HG02623 (cell line): ENCODE results near the gene GET4.
A peak's percentile ranks its signal among the peaks of the same experiment; 100 is the strongest.
"Not testable (repeated sequence)": the region's sequence is repeated elsewhere in the genome, so short reads cannot be mapped to it uniquely, and the experiment has no call there.

ENCODE experiments used
- ATAC-seq: cut with Tn5 transposase; IDR thresholded peaks from one replicate; pipeline ENCODE4 v1.9.1; 2021; ENCODE audit warnings: moderate library complexity; ENCODE audit not compliant: unreplicated experiment

Gene GET4

GRCh38 chr7:925601-926000 is 49.2 kb downstream of the GET4 start:
- ATAC-seq, result no peak

GRCh38 chr7:926061-927030 is 50.0 kb downstream of the GET4 start:
- ATAC-seq, result no peak

GRCh38 chr7:927031-927671 is 50.8 kb downstream of the GET4 start:
- ATAC-seq, result no peak

GRCh38 chr7:929311-929711 is 53.0 kb downstream of the GET4 start:
- no peak for ATAC-seq

GRCh38 chr7:930975-931758 is 54.8 kb downstream of the GET4 start:
- no peak for ATAC-seq

GRCh38 chr7:931871-932650 is 55.7 kb downstream of the GET4 start:
- ATAC-seq, result no peak

- no peak for ATAC-seq
Measured at GRCh38 chr7:932651-932975, 56.3 kb downstream of the GET4 start.

GRCh38 chr7:934469-935163 is 58.3 kb downstream of the GET4 start:
- no peak for ATAC-seq

DNA sequence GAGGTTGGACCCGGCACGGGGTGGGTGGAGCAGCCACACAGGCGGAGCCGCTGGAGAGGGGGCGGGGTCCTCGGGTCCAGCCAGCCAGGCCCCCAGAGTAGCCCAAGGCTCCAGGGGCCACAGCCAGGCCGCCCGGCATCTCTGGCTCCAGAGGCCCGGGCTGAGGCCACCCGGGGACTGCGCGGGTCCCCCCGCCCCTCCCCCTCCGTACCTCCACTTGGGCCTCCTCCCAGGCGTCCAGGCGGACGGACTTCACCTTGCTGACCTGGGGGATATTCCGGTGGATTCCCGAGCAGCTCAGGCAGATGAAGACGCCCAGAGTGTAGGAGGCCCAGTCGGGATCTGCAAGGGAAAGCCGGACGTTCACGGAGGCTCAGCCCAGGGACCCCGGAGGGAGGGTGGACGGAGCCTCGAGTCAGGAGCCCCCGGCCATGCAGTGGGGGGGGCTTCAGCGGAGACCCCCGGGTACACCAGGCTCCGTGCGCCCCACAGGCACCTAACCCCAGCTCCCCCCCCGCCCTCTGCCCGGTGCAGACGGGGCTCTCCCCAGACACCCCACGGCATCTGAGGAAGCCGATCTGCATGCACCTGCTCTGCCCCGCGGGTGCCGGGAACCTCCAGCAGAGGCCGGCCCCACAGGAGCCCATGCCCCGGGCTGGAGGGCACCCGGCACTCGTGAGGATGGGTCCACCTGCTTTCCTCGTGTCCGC is 59.0 kb downstream of the GET4 start:
- ATAC-seq, result no peak

DNA sequence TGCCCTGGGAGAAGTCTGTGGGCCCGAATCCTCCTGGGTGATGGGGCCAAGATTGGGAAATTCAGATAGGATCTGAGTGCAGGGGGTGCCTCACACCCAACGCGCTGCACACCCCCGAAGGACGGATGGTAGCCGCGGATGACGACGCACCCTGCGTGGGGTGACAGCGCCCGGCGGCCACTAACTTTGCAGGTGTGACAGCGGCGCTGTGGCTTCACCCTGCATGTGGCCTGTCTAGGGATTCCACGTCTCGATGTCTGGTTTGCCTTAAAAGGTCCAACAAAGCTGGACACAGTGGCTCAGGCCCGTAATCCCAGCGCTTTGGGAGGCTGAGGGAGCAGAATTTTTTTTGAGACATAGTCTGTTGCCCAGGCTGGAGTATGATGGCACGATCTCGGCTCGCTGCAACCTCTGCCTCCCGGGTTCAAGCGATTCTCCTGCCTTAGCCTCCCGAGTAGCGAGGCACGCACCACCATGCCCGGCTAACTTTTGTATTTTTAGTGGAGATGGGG is 59.6 kb downstream of the GET4 start:
- ATAC-seq, result no peak

DNA sequence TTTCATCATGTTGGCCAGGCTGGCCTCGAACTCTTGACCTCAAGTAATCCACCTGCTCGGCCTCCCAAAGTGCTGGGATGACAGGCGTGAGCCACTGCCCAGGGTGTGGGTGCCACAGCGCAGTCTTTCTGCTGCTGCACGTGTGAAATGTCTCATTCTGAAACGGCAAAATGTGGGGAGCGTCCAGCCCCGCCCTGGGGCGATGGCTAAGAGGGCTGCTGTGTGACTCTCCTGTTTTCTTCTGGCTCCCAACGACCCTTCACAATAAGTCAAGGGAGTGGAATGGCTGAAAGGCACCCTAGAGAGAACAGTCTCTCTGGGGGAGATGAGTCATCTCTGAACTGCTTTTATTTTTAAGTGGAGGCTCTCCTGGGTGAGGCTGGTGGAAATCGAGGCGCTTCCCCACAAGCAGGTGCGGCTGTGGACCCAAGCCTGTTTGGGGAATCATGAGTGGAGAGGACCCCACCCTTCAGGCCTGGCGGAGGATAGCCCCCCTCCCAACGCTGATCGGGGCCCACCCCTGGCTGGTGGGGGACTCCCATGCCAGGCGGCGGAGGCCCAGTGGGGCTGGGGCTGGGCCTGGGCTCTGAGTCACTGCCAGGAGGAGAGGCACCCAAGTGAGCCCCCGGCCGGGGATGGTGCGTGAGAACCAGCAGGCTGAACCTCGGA is 60.2 kb downstream of the GET4 start:
- ATAC-seq, result peak; percentile 88

GRCh38 chr7:937856-938484 is 61.6 kb downstream of the GET4 start:
- no peak for ATAC-seq

GRCh38 chr7:938546-939185 is 62.3 kb downstream of the GET4 start:
- no peak for ATAC-seq

DNA sequence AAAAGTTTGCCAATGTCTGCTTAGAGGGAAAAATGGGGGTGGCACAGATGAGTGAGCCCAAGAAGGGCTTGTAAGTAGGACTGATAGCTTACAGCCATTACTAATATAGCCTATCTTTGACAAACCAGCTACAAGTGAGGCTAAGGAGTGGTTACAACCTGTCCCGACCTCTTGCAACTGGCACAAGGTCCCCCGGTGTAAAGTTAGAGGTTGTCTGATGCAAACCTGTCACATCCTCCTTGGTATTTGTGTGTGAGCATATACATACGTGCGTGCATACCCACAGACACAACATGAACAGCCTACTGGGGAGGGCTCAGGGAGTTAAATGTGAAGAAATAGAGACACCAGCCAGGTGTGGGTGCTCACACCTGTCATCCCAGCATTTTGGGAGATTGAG is 63.5 kb downstream of the GET4 start:
- no peak for ATAC-seq

DNA sequence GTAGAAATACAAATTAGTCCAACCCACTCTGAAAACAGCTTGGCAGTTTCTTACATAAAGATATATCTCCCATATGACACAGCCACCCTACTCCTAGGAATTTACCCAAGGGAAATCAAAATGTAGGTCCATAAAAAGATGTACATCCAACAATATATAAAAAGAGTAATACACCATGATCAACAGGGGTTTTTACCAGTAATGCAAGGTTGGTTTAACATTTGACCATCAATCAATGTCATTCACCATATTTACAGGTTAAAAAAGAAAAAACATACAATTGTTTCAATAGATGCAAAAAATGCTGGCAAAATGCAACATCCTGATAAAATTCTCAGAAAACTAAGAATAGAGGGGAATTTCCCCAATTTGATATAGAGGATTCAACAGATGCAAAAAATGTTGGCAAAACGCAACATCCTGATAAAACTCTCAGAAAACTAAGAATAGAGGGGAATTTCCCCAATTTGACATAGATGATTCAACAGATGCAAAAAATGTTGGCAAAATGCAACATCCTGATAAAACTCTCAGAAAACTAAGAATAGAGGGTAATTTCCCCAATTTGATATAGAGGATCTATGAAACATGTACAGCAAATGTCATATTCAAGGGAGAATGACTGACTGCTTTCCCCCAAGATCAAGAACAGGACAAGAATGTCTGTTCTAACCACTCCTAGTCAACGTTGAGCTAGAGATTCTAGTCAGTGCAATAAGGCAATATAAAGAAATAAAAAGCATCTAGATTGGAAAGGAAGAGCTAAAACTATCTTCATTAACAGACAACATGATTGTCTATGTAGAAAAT is 64.5 kb downstream of the GET4 start:
- ATAC-seq, result no peak

DNA sequence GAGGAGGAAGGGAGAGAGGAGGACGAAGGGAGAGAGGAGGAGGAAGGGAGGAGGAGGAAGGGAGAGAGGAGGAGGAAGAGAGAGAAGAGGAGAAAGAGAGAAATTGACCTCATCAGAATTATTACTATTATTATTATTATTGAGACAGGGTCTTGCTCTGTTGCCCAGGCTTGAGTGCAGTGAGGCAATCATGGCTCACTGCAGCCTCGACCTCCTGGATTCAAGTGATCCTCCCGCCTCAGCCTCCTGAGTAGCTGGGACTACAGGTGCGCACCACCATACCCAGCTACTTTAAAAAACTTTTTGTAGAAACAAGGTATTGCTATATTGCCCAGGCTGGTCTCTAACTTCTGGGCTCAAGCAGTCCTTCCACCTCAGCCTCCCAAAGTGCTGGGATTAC is 67.4 kb downstream of the GET4 start:
- not testable (repeated sequence) for ATAC-seq

DNA sequence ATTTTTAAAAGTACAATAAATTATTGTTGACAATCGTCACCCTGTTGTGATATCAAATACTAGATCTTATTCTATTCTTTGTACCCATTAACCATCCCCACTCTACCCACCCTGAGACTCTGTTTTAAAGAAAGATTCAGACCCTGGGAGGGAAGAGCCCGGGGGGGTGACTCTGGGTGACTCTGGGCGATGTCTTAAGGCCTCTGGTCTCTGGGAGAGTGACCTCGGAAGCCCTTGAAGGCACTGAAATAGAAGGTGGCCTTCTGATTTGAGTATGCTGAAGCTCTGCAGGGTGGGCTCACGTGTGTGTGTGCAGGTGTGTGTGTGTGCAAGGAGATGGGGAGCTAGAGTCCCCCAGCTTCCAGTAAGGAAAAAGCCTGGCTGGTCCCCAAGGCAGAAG is 68.4 kb downstream of the GET4 start:
- ATAC-seq, result no peak
